Endothelial cell of umbilical vein (primary cell): ENCODE data around the gene MTCL1. TPM values are rescaled to one million over a fixed set of nuclear protein-coding genes. Genes with fewer than 3 reads are reported as not detected.

Experiments
- BruUV-seq: library from RNA; stranded (reverse); fragments of 400-500 nt; replicated peaks from 2 replicates; lab custom pipeline; 2021; lab: Mats Ljungman, UMichigan
- CTCF ChIA-PET: fragments of 300-600, 350-600 bp; sonication (Branson Sonifier 250); formaldehyde crosslinking; loops from one replicate; lab custom pipeline; 2021; ENCODE audit warnings: antibody characterized with exemption, inconsistent platforms; lab: Charles Lee
- POLR2A ChIA-PET: fragments of 300-600, 350-600 bp; sonication (Branson Sonifier 250); formaldehyde crosslinking; loops from one replicate; lab custom pipeline; 2021; ENCODE audit warnings: antibody characterized with exemption, inconsistent platforms; lab: Charles Lee
- DNase-seq: peaks from one replicate; pipeline ENCODE4 v3.0.0-alpha.2; 2011; ENCODE audit warnings: low read depth, low spot score
- FAIRE-seq: peaks from 2 replicates; lab custom pipeline; 2011; peaks lifted over from hg19 to GRCh38; lab: Jason Lieb, UNC
- H2AFZ ChIP-seq: 2 replicates; pipeline ENCODE4 v1.6.0; 2012; ENCODE audit warnings: low read depth, low read length, control low read depth, inconsistent platforms
- H3K27ac ChIP-seq: 2 replicates; pipeline ENCODE4 v1.5.1; 2011; ENCODE audit warnings: low read depth, mild to moderate bottlenecking, control low read depth, low read length, moderate library complexity; ENCODE audit not compliant: insufficient read depth
- H3K27me3 ChIP-seq, 2 experiments: 2 replicates each; pipeline versions ENCODE4 v1.6.0 to v1.6.1; 2011; ENCODE audit warnings: low read length in 2 of 2, mixed read lengths in 1 of 2; ENCODE audit not compliant: control insufficient read depth in 2 of 2, insufficient read depth in 2 of 2
- H3K36me3 ChIP-seq, 2 experiments: 2 replicates in 1 of 2; 3 replicates in 1 of 2; pipeline ENCODE4 v1.5.1; 2011; ENCODE audit warnings: low read length in 2 of 2, mild to moderate bottlenecking in 1 of 2, moderate library complexity in 1 of 2; ENCODE audit not compliant: control insufficient read depth in 2 of 2, insufficient read depth in 2 of 2; ENCODE audit errors: extremely low read depth in 1 of 2
- H3K4me1 ChIP-seq: 3 replicates; pipeline ENCODE4 v1.5.1; 2011; ENCODE audit warnings: mild to moderate bottlenecking, low read length; ENCODE audit not compliant: control insufficient read depth, insufficient read depth; ENCODE audit errors: extremely low read depth
- H3K4me2 ChIP-seq: 2 replicates; pipeline ENCODE4 v1.6.1; 2011; ENCODE audit warnings: low read length, control low read depth, mixed read lengths; ENCODE audit not compliant: insufficient read depth
- H3K4me3 ChIP-seq, 3 experiments: fragments of 200-600 bp in 1 of 3; sonication (generic), shearing (Covaris generic) in 1 of 3; replicated peaks in 1 of 3; 2 replicates each; pipeline ENCODE4 v1.5.1; 2011 to 2016; ENCODE audit warnings: control low read depth in 3 of 3, low read length in 3 of 3, mild to moderate bottlenecking in 2 of 3, inconsistent platforms in 1 of 3, low read depth in 1 of 3, moderate library complexity in 1 of 3; ENCODE audit not compliant: insufficient read depth in 1 of 3
- H3K79me2 ChIP-seq: 2 replicates; pipeline ENCODE4 v1.6.0; 2012; ENCODE audit warnings: low read length, inconsistent platforms; ENCODE audit not compliant: control insufficient read depth, insufficient read depth
- H3K9ac ChIP-seq: replicated peaks from 2 replicates; pipeline ENCODE3; 2011; ENCODE audit warnings: low read length, control low read depth; ENCODE audit not compliant: insufficient read depth; ENCODE audit errors: extremely low read depth
- H3K9me1 ChIP-seq: replicated peaks from 3 replicates; pipeline ENCODE4 v1.6.0; 2011; ENCODE audit warnings: mild to moderate bottlenecking, low read length; ENCODE audit not compliant: control insufficient read depth, insufficient read depth; ENCODE audit errors: extremely low read depth
- H3K9me3 ChIP-seq: replicated peaks from 2 replicates; pipeline ENCODE4 v1.5.1; 2012; ENCODE audit warnings: low read length, inconsistent platforms; ENCODE audit not compliant: control insufficient read depth, insufficient read depth
- H4K20me1 ChIP-seq: replicated peaks from 2 replicates; pipeline ENCODE3; 2011; ENCODE audit warnings: mild to moderate bottlenecking, low read length; ENCODE audit not compliant: control insufficient read depth, insufficient read depth; ENCODE audit errors: extremely low read depth
- EZH2 ChIP-seq: IDR thresholded peaks from 2 replicates; pipeline ENCODE4 v1.6.1; 2012; ENCODE audit warnings: borderline replicate concordance, low read depth, mild to moderate bottlenecking, moderate library complexity, low read length, inconsistent platforms; ENCODE audit not compliant: severe bottlenecking
- FOS ChIP-seq: IDR thresholded peaks from 2 replicates; pipeline ENCODE4 v1.6.1; 2011; ENCODE audit warnings: mild to moderate bottlenecking, low read length, moderate library complexity, borderline replicate concordance; ENCODE audit not compliant: insufficient read depth
- GATA2 ChIP-seq: IDR thresholded peaks from 2 replicates; pipeline ENCODE4 v1.7.0; 2011; ENCODE audit warnings: low read depth, mild to moderate bottlenecking, moderate library complexity, mixed read lengths, low read length; ENCODE audit not compliant: insufficient read length, insufficient read depth
- JUN ChIP-seq: IDR thresholded peaks from 2 replicates; pipeline ENCODE4 v1.6.1; 2011; ENCODE audit warnings: borderline replicate concordance, low read depth; ENCODE audit not compliant: insufficient read length, insufficient read depth
- MYC ChIP-seq: IDR thresholded peaks from one replicate; pipeline ENCODE4 v1.6.1; 2011; ENCODE audit warnings: mild to moderate bottlenecking, low read depth, low read length
- POLR2A ChIP-seq: IDR thresholded peaks from 2 replicates; pipeline ENCODE4 v1.6.1; 2012; ENCODE audit warnings: low read depth, mild to moderate bottlenecking, control low read depth, low read length
- POLR2AphosphoS5 ChIP-seq: IDR thresholded peaks from 2 replicates; pipeline ENCODE4 v1.6.1; 2012; ENCODE audit warnings: low read depth, mild to moderate bottlenecking, control low read depth, low read length, moderate library complexity; ENCODE audit not compliant: insufficient read depth
- dilution Hi-C: fragments of 300-500 bp; cut with MboI; formaldehyde crosslinking; loops from one replicate; pipeline ENCODE4 v1.15.0; 2019; ENCODE audit warnings: low sequenced_read_pairs; ENCODE audit not compliant: extremely low pct_ligation_motif_present
- intact Hi-C: fragments of 100-400 bp; cut with micrococcal nuclease; formaldehyde crosslinking; loops from one replicate; pipeline ENCODE4 v1.10.0; 2022
- polyA plus RNA-seq, 4 experiments: library from polyadenylated mRNA; depleted of rRNA in 3 of 4; stranded (reverse) in 3 of 4; unstranded in 1 of 4; fragments of >200 nt; gene quantifications; 2 replicates each; pipeline versions ENCODE4 v1.2.1 to v1.2.3, GENCODE V29; 2011 to 2012; ENCODE audit warnings: missing spikeins in 1 of 4
- total RNA-seq: library from RNA; stranded (reverse); gene quantifications from 2 replicates; pipeline ENCODE4 v1.2.3, GENCODE V29; 2021
- TF ChIP-seq, protein P1 (sequence below): IDR thresholded peaks from 2 replicates; pipeline ENCODE4 v1.6.1; 2011; ENCODE audit not compliant: insufficient read depth, insufficient read length
- TF ChIP-seq, protein P2 (sequence below), 2 donors: IDR thresholded peaks; 1 replicate in 1 of 2; 2 replicates in 1 of 2; pipeline ENCODE4 v1.5.1; 2011; ENCODE audit warnings: low read length in 2 of 2, mild to moderate bottlenecking in 2 of 2, moderate library complexity in 2 of 2, control low read depth in 1 of 2, inconsistent platforms in 1 of 2, low read depth in 1 of 2; ENCODE audit not compliant: insufficient read depth in 1 of 2; ENCODE audit errors: extremely low read depth in 1 of 2

Gene MTCL1
- total and polyA plus RNA-seq, 2 donors (not counting 3 experiments of a cell fraction or from before 2014, with no cell fraction given), result 11.9 to 75.7 TPM

- H3K9me3 ChIP-seq, result no peaks in the 10 kb centered on the region
- H3K27me3 ChIP-seq, result no peaks in the 10 kb centered on the region
- no peak overlapping the region for H3K27ac ChIP-seq
- no peak overlapping the region for H3K4me2 ChIP-seq
- no peak overlapping the region for H2AFZ ChIP-seq
- H4K20me1 ChIP-seq, result no peaks in the 10 kb centered on the region
- ChIA-PET CTCF (interaction anchor here (1.5 kb wide), 1 partner anchor 99 kb away, joined by 3 read pairs; no protein-coding TSS in a partner anchor), POLR2A (no interaction called here)
- BruUV-seq, result no TSS peak
- H3K9ac ChIP-seq, result no peak overlapping the region
- H3K4me3 ChIP-seq, result no peak overlapping the region
- dilution Hi-C loops (no loop called here), intact Hi-C loops (no loop called here)
- peaks cover 2 to 10% of the 10 kb centered on the region in 2 experiments for H3K36me3 ChIP-seq
- no peaks in the 10 kb centered on the region for H3K79me2 ChIP-seq
- FAIRE-seq (no peak), DNase-seq (no peak)
- peaks cover 9% of the 10 kb centered on the region for H3K4me1 ChIP-seq
- no peak for TF ChIP-seq MYC
- no peak for TF ChIP-seq POLR2AphosphoS5
- TF ChIP-seq, protein P1, sequence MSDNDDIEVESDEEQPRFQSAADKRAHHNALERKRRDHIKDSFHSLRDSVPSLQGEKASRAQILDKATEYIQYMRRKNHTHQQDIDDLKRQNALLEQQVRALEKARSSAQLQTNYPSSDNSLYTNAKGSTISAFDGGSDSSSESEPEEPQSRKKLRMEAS, result no peak
- no peak for TF ChIP-seq GATA2
- TF ChIP-seq JUN, result no peak
- no peak for TF ChIP-seq POLR2A
- TF ChIP-seq EZH2, result no peak
- TF ChIP-seq, protein P2, sequence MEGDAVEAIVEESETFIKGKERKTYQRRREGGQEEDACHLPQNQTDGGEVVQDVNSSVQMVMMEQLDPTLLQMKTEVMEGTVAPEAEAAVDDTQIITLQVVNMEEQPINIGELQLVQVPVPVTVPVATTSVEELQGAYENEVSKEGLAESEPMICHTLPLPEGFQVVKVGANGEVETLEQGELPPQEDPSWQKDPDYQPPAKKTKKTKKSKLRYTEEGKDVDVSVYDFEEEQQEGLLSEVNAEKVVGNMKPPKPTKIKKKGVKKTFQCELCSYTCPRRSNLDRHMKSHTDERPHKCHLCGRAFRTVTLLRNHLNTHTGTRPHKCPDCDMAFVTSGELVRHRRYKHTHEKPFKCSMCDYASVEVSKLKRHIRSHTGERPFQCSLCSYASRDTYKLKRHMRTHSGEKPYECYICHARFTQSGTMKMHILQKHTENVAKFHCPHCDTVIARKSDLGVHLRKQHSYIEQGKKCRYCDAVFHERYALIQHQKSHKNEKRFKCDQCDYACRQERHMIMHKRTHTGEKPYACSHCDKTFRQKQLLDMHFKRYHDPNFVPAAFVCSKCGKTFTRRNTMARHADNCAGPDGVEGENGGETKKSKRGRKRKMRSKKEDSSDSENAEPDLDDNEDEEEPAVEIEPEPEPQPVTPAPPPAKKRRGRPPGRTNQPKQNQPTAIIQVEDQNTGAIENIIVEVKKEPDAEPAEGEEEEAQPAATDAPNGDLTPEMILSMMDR (IDR thresholded peaks at IDR 0.05; ENCODE audit: extremely low read depth in 1 of 2, insufficient read depth in 1 of 2, low read depth in 1 of 2, low read length in 2 of 2), result no peak
- no peak for TF ChIP-seq FOS
- H3K9me1 ChIP-seq, result no peaks in the 10 kb centered on the region
These were observed 100.2 kb downstream of the MTCL1 start for GRCh38 chr18:8805552-8805951.
